K562 (cell line): ENCODE data around the gene NIM1K. TPM values are rescaled to one million over a fixed set of nuclear protein-coding genes. Genes with fewer than 3 reads are reported as not detected.

ENCODE experiments used
- ATAC-seq: fragments of 200-7000 bp; cut with Tn5 transposase; 3 replicates; pipeline ENCODE4 v1.9.1; 2020; ENCODE audit warnings: moderate library complexity
- BruUV-seq: library from RNA; stranded (reverse); fragments of 400-500 nt; replicated peaks from 2 replicates; lab custom pipeline; 2021; lab: Mats Ljungman, UMichigan
- CTCF ChIA-PET: fragments of 300-600 bp; formaldehyde crosslinking; extraction: SDS; loops from one replicate; lab custom pipeline; 2021; ENCODE audit warnings: low intra/inter-chr PET ratio; lab: Yijun Ruan, JAX
- POLR2A ChIA-PET: fragments of 300-600, 350-650 bp; sonication (Branson Sonifier 250); formaldehyde crosslinking; extraction: SDS; loops from one replicate; lab custom pipeline; 2021; ENCODE audit warnings: antibody characterized with exemption, inconsistent platforms; lab: Yijun Ruan, JAX
- DNase-seq, 4 experiments: peaks; one replicate each; pipeline versions ENCODE4 v3.0.0 to v3.0.0-alpha.2; 2011 to 2018; ENCODE audit warnings: low spot score in 3 of 4, mixed read lengths in 3 of 4; ENCODE audit errors: extremely low read depth in 1 of 4
- FAIRE-seq: peaks from 2 replicates; lab custom pipeline; 2011; peaks lifted over from hg19 to GRCh38; lab: Jason Lieb, UNC
- H2AFZ ChIP-seq: 2 replicates; pipeline ENCODE4 v1.6.0; 2011; ENCODE audit warnings: low read depth, low read length, control low read depth, inconsistent platforms
- H3K27ac ChIP-seq: fragments of 200-600 bp; 3 replicates; pipeline ENCODE4 v1.8.0; 2011; ENCODE audit warnings: low read depth, mild to moderate bottlenecking, control low read depth, inconsistent platforms, low read length, moderate library complexity, mixed read lengths; ENCODE audit errors: extremely low read depth
- H3K27me3 ChIP-seq, 2 experiments: fragments of 300-600 bp in 1 of 2; 2 replicates in 1 of 2; 3 replicates in 1 of 2; pipeline versions ENCODE4 v1.6.0 to v1.8.0; 2011; ENCODE audit warnings: inconsistent platforms in 2 of 2, low read length in 2 of 2, mild to moderate bottlenecking in 1 of 2, mixed read lengths in 1 of 2, moderate library complexity in 1 of 2; ENCODE audit not compliant: control insufficient read depth in 2 of 2, insufficient read depth in 2 of 2
- H3K36me3 ChIP-seq: fragments of 300-600 bp; 3 replicates; pipeline ENCODE4 v1.8.0; 2011; ENCODE audit warnings: mild to moderate bottlenecking, low read length, inconsistent platforms; ENCODE audit not compliant: control insufficient read depth, insufficient read depth
- H3K4me1 ChIP-seq, 2 experiments: fragments of 200-600 bp in 1 of 2; replicated peaks in 1 of 2; 2 replicates in 1 of 2; 3 replicates in 1 of 2; pipeline versions ENCODE4 v1.5.1 to v1.8.0; 2011; ENCODE audit warnings: inconsistent platforms in 2 of 2, low read length in 2 of 2, mild to moderate bottlenecking in 1 of 2, mixed read lengths in 1 of 2, moderate library complexity in 1 of 2; ENCODE audit not compliant: control insufficient read depth in 2 of 2, insufficient read depth in 2 of 2
- H3K4me2 ChIP-seq: 2 replicates; pipeline ENCODE4 v1.6.1; 2011; ENCODE audit warnings: low read length, control low read depth, inconsistent platforms, mixed read lengths; ENCODE audit not compliant: insufficient read depth
- H3K4me3 ChIP-seq: fragments of 200-600 bp; sonication (generic), shearing (Covaris generic); 2 replicates; pipeline ENCODE4 v1.5.1; 2016; ENCODE audit warnings: control low read depth, inconsistent platforms
- H3K79me2 ChIP-seq: fragments of 200-600 bp; 3 replicates; pipeline ENCODE4 v1.8.0; 2011; ENCODE audit warnings: low read length, inconsistent platforms; ENCODE audit not compliant: control insufficient read depth, insufficient read depth
- H3K9ac ChIP-seq, 2 experiments: 2 replicates each; pipeline versions ENCODE4 v1.6.0 to v1.6.1; 2011; ENCODE audit warnings: low read depth in 2 of 2, low read length in 2 of 2, control low read depth in 1 of 2, inconsistent platforms in 1 of 2, mild to moderate bottlenecking in 1 of 2, mixed read lengths in 1 of 2; ENCODE audit not compliant: insufficient read depth in 1 of 2
- H3K9me1 ChIP-seq: one replicate; pipeline ENCODE4 v1.6.0; 2011; ENCODE audit warnings: inconsistent platforms, mild to moderate bottlenecking, low read length, moderate library complexity; ENCODE audit not compliant: control insufficient read depth, insufficient read depth
- H3K9me3 ChIP-seq: replicated peaks from 2 replicates; pipeline ENCODE4 v1.5.1; 2011; ENCODE audit warnings: low read depth, low read length, inconsistent platforms; ENCODE audit not compliant: control insufficient read depth, insufficient read depth
- H4K20me1 ChIP-seq: replicated peaks from 2 replicates; pipeline ENCODE4 v1.6.1; 2011; ENCODE audit warnings: low read length, inconsistent platforms, mixed read lengths; ENCODE audit not compliant: control insufficient read depth, insufficient read depth
- BCLAF1 ChIP-seq, 2 experiments: fragments of 450-650 bp in 1 of 2; IDR thresholded peaks; 2 replicates each; pipeline ENCODE4 v1.6.1; 2011 to 2017; ENCODE audit warnings: low read depth in 2 of 2, antibody characterized with exemption in 1 of 2, borderline replicate concordance in 1 of 2, low read length in 1 of 2, mild to moderate bottlenecking in 1 of 2, mixed read lengths in 1 of 2; ENCODE audit not compliant: control insufficient read depth in 1 of 2
- CREB5 ChIP-seq: fragments of 250-450 bp; sonication (Bioruptor Pico); IDR thresholded peaks from 2 replicates; pipeline ENCODE4 v1.5.0; 2020; ENCODE audit warnings: mild to moderate bottlenecking
- FOXJ2 ChIP-seq: fragments of 200-800 bp; sonication (Bioruptor generic); IDR thresholded peaks from 2 replicates; pipeline ENCODE4 v1.6.1; 2016; ENCODE audit warnings: missing genetic modification characterization, missing compliant biosample characterization
- POLR3G ChIP-seq: IDR thresholded peaks from 2 replicates; pipeline ENCODE4 v1.6.1; 2011; ENCODE audit not compliant: insufficient read length, insufficient replicate concordance; ENCODE audit errors: extremely low read depth
- RNF2 ChIP-seq: sonication (generic); IDR thresholded peaks from 2 replicates; pipeline ENCODE4 v1.6.1; 2016
- ZBTB40 ChIP-seq, 2 experiments: fragments of 450-650 bp in 1 of 2; sonication (generic) in 1 of 2; formaldehyde crosslinking in 1 of 2; IDR thresholded peaks; 2 replicates each; pipeline versions ENCODE4 v1.7.1 to v1.9.0; 2016 to 2022; ENCODE audit warnings: inconsistent platforms in 1 of 2, mild to moderate bottlenecking in 1 of 2, missing genetic modification reagents in 1 of 2
- ZNF507 ChIP-seq: conservative IDR thresholded peaks from 2 replicates; pipeline ENCODE4 v1.6.1; 2017; ENCODE audit warnings: missing genetic modification characterization, missing compliant biosample characterization
- WGBS: fragments of 100-300 bp; shearing (Covaris generic); methylation state at CpG from one replicate; pipeline ENCODE4 v1.1.6; 2016; ENCODE audit warnings: low coverage, mixed read lengths; ENCODE audit not compliant: insufficient coverage; ENCODE audit errors: missing lambda C conversion rate; 5-methylcytosine and 5-hydroxymethylcytosine counted together
- in situ Hi-C: fragments of 300-500 bp; cut with MboI; formaldehyde crosslinking; loops from 4 replicates; pipeline ENCODE4 v1.15.0; 2018; ENCODE audit warnings: inconsistent platforms, mixed read lengths
- intact Hi-C: fragments of 100-400 bp; cut with micrococcal nuclease; formaldehyde crosslinking; loops from 2 replicates; pipeline ENCODE4 v1.14.2; 2022
- polyA plus RNA-seq, 8 experiments: library from polyadenylated mRNA; depleted of rRNA in 4 of 8; stranded (reverse) in 5 of 8; unstranded in 3 of 8; fragments of >200 nt; fragmentation: Nextera tagmentation in 2 of 8; fragmentation: Illumina TruSeq in 1 of 8; extraction: Ambion mirVana in 2 of 8; extraction: Trizol in 1 of 8; gene quantifications; 2 replicates each; pipeline versions ENCODE4 v1.2.1 to v1.2.3, GENCODE V29; 2011 to 2014; ENCODE audit warnings: inconsistent platforms in 1 of 8, missing spikeins in 1 of 8
- total RNA-seq, 7 experiments: library from RNA; depleted of rRNA in 6 of 7; stranded (reverse); fragments of >200 nt in 6 of 7; fragmentation: Illumina TruSeq in 2 of 7; extraction: Trizol in 2 of 7; gene quantifications; 2 replicates each; pipeline versions ENCODE4 v1.2.1 to v1.2.3, GENCODE V29; 2011 to 2021; ENCODE audit warnings: low replicate concordance in 1 of 7

Gene NIM1K
- total and polyA plus RNA-seq, 9 of the 15 experiments (the other 6 are each of a cell fraction or from before 2014, with no cell fraction given), result 0.03 to 0.34 (median 0.08) TPM; not detected in 3

- H3K9ac ChIP-seq, result no peak overlapping the region
- no peaks in the 10 kb centered on the region for H3K9me1 ChIP-seq
- CTCF ChIA-PET, result no interaction called here
- no peaks in the 10 kb centered on the region for H3K27me3 ChIP-seq
- peaks cover 19 to 28% of the 10 kb centered on the region in 2 experiments for H3K4me1 ChIP-seq
- no peak for FAIRE-seq
- H3K9me3 ChIP-seq, result no peaks in the 10 kb centered on the region
- peak overlapping the region; percentile 57; the same call in 1 of the 2 replicates for H2AFZ ChIP-seq
- in situ Hi-C loops, result no loop called here
- H3K36me3 ChIP-seq, result no peaks in the 10 kb centered on the region
- POLR2A ChIA-PET, result no interaction called here
- BruUV-seq, result no TSS peak
- H3K27ac ChIP-seq, result no peak overlapping the region
- no peaks in the 10 kb centered on the region for H4K20me1 ChIP-seq
- WGBS, result 83% methylated on average over 4 of the region's 4 CpGs
- no peak overlapping the region for H3K4me2 ChIP-seq
- intact Hi-C loops, result no loop called here
- H3K4me3 ChIP-seq, result no peak overlapping the region
- no peak for DNase-seq
- no peaks in the 10 kb centered on the region for H3K79me2 ChIP-seq
- no peak for ATAC-seq
- no peak for TF ChIP-seq ZNF507 (tag)
- no peak for TF ChIP-seq CREB5 (CRISPR knock-in tag)
- no peak for TF ChIP-seq POLR3G
- TF ChIP-seq RNF2, result no peak
- TF ChIP-seq BCLAF1 (IDR thresholded peaks at IDR 0.05; ENCODE audit: borderline replicate concordance in 1 of 2, control insufficient read depth in 1 of 2, low read depth in 2 of 2, low read length in 1 of 2), result no peak
- no peak for TF ChIP-seq FOXJ2
- no peak for TF ChIP-seq ZBTB40 (IDR thresholded peaks at IDR 0.05)
- TF ChIP-seq ZBTB40 (CRISPR knock-in tag; IDR thresholded peaks at IDR 0.05), result no peak
Observed at GRCh38 chr5:43209060-43209459, 17.0 kb downstream of the NIM1K start.
